SK-N-SH treated with all-trans-retinoic acid at 6 μM for 48 hours (cell line): ENCODE measurements around the gene VIT.

Experiments used
- ATAC-seq: fragments of 200-7000 bp; cut with Tn5 transposase; 3 replicates; pipeline ENCODE4 v1.9.1; 2020; ENCODE audit warnings: mild to moderate bottlenecking, moderate library complexity
- ARNTL ChIP-seq: fragments of 450-650 bp; formaldehyde crosslinking; IDR thresholded peaks from 2 replicates; pipeline ENCODE4 v1.5.0; 2020; ENCODE audit warnings: low read depth, mild to moderate bottlenecking, moderate library complexity, borderline replicate concordance
- BACH2 ChIP-seq: fragments of 250-450 bp; sonication (Bioruptor Pico); IDR thresholded peaks from 2 replicates; pipeline ENCODE4 v1.9.0; 2021; ENCODE audit warnings: mild to moderate bottlenecking, borderline replicate concordance
- CREB5 ChIP-seq: fragments of 250-450 bp; sonication (Bioruptor Pico); IDR thresholded peaks from 2 replicates; pipeline ENCODE4 v1.5.1; 2020; ENCODE audit warnings: low read depth, mild to moderate bottlenecking, moderate library complexity
- CSDC2 ChIP-seq: fragments of 250-450 bp; sonication (Bioruptor Pico); IDR thresholded peaks from 2 replicates; pipeline ENCODE4 v1.5.0; 2020; ENCODE audit warnings: mild to moderate bottlenecking, moderate library complexity
- CSRNP3 ChIP-seq: fragments of 250-450 bp; sonication (Bioruptor Pico); IDR thresholded peaks from 2 replicates; pipeline ENCODE4 v1.5.1; 2021; ENCODE audit warnings: mild to moderate bottlenecking, moderate library complexity
- ESRRG ChIP-seq: fragments of 250-450 bp; sonication (Bioruptor Pico); IDR thresholded peaks from 2 replicates; pipeline ENCODE4 v1.6.1; 2021; ENCODE audit warnings: mild to moderate bottlenecking
- GLIS3 ChIP-seq: fragments of 250-450 bp; sonication (Bioruptor Pico); IDR thresholded peaks from 2 replicates; pipeline ENCODE4 v1.5.0; 2020; ENCODE audit warnings: mild to moderate bottlenecking, moderate library complexity
- ISL1 ChIP-seq: fragments of 250-450 bp; sonication (Bioruptor Pico); IDR thresholded peaks from 2 replicates; pipeline ENCODE4 v2.1.2; 2022; ENCODE audit warnings: mild to moderate bottlenecking, moderate library complexity
- OSR1 ChIP-seq: fragments of 250-450 bp; sonication (Bioruptor Pico); IDR thresholded peaks from 2 replicates; pipeline ENCODE4 v1.8.0; 2022; ENCODE audit warnings: moderate library complexity, mild to moderate bottlenecking, inconsistent platforms
- RARB ChIP-seq: fragments of 250-450 bp; sonication (Bioruptor Pico); IDR thresholded peaks from 2 replicates; pipeline ENCODE4 v1.8.0; 2021; ENCODE audit warnings: mild to moderate bottlenecking, moderate library complexity
- SNAI2 ChIP-seq: fragments of 250-450 bp; sonication (Bioruptor Pico); IDR thresholded peaks from 2 replicates; pipeline ENCODE4 v1.5.0; 2020; ENCODE audit warnings: mild to moderate bottlenecking, moderate library complexity
- TOX ChIP-seq: fragments of 250-450 bp; sonication (Bioruptor Pico); IDR thresholded peaks from 2 replicates; pipeline ENCODE4 v1.8.0; 2021; ENCODE audit warnings: mild to moderate bottlenecking, moderate library complexity, borderline replicate concordance
- TSHZ2 ChIP-seq: fragments of 250-450 bp; sonication (Bioruptor Pico); IDR thresholded peaks from 2 replicates; pipeline ENCODE4 v1.5.0; 2020; ENCODE audit warnings: mild to moderate bottlenecking, moderate library complexity
- ZC3H10 ChIP-seq: fragments of 250-450 bp; sonication (Bioruptor Pico); IDR thresholded peaks from 2 replicates; pipeline ENCODE4 v1.5.1; 2021; ENCODE audit warnings: mild to moderate bottlenecking, moderate library complexity
- ZFP3 ChIP-seq: fragments of 250-450 bp; sonication (Bioruptor Pico); IDR thresholded peaks from 2 replicates; pipeline ENCODE4 v1.5.0; 2020; ENCODE audit warnings: mild to moderate bottlenecking, moderate library complexity
- ZFP30 ChIP-seq: fragments of 450-650 bp; formaldehyde crosslinking; IDR thresholded peaks from 2 replicates; pipeline ENCODE4 v1.5.0; 2022; ENCODE audit warnings: mild to moderate bottlenecking, moderate library complexity
- ZNF565 ChIP-seq: fragments of 450-650 bp; formaldehyde crosslinking; conservative IDR thresholded peaks from 2 replicates; pipeline ENCODE4 v1.5.0; 2020; ENCODE audit warnings: low read depth, mild to moderate bottlenecking, moderate library complexity
- ZNF70 ChIP-seq: fragments of 450-650 bp; formaldehyde crosslinking; IDR thresholded peaks from 2 replicates; pipeline ENCODE4 v1.5.0; 2020; ENCODE audit warnings: mild to moderate bottlenecking, moderate library complexity
- ZNF8 ChIP-seq: fragments of 450-650 bp; formaldehyde crosslinking; IDR thresholded peaks from 2 replicates; pipeline ENCODE4 v1.5.0; 2020; ENCODE audit warnings: mild to moderate bottlenecking, moderate library complexity
- TF ChIP-seq, protein P1 (sequence below): fragments of 250-450 bp; sonication (Bioruptor Pico); IDR thresholded peaks from 2 replicates; pipeline ENCODE4 v1.8.0; 2020; ENCODE audit warnings: mild to moderate bottlenecking, moderate library complexity, borderline replicate concordance
- TF ChIP-seq, protein P2 (sequence below): fragments of 250-450 bp; sonication (Bioruptor Pico); IDR thresholded peaks from 2 replicates; pipeline ENCODE4 v1.8.0; 2021; ENCODE audit warnings: low read depth, mild to moderate bottlenecking, moderate library complexity, borderline replicate concordance

VIT gene

GRCh38 chr2:36704475-36705150 is 8.1 kb downstream of the VIT start:
- no peak for ATAC-seq
- TF ChIP-seq ZNF565 (CRISPR knock-in tag) (no peak), OSR1 (no peak), ESRRG (CRISPR knock-in tag) (no peak), ZNF70 (no peak), CREB5 (CRISPR knock-in tag) (no peak), ZFP3 (CRISPR knock-in tag) (no peak), RARB (CRISPR knock-in tag) (no peak), SNAI2 (no peak), TOX (CRISPR knock-in tag) (no peak), ZFP30 (CRISPR knock-in tag) (no peak), CSDC2 (CRISPR knock-in tag) (no peak), ZC3H10 (CRISPR knock-in tag) (no peak), CSRNP3 (CRISPR knock-in tag) (no peak), ARNTL (CRISPR knock-in tag) (no peak), TSHZ2 (CRISPR knock-in tag) (no peak), GLIS3 (CRISPR knock-in tag) (no peak), ISL1 (no peak), BACH2 (CRISPR knock-in tag) (no peak)
- TF ChIP-seq, protein P1, sequence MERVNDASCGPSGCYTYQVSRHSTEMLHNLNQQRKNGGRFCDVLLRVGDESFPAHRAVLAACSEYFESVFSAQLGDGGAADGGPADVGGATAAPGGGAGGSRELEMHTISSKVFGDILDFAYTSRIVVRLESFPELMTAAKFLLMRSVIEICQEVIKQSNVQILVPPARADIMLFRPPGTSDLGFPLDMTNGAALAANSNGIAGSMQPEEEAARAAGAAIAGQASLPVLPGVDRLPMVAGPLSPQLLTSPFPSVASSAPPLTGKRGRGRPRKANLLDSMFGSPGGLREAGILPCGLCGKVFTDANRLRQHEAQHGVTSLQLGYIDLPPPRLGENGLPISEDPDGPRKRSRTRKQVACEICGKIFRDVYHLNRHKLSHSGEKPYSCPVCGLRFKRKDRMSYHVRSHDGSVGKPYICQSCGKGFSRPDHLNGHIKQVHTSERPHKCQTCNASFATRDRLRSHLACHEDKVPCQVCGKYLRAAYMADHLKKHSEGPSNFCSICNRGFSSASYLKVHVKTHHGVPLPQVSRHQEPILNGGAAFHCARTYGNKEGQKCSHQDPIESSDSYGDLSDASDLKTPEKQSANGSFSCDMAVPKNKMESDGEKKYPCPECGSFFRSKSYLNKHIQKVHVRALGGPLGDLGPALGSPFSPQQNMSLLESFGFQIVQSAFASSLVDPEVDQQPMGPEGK (CRISPR knock-in tag): no peak
- TF ChIP-seq, protein P2, sequence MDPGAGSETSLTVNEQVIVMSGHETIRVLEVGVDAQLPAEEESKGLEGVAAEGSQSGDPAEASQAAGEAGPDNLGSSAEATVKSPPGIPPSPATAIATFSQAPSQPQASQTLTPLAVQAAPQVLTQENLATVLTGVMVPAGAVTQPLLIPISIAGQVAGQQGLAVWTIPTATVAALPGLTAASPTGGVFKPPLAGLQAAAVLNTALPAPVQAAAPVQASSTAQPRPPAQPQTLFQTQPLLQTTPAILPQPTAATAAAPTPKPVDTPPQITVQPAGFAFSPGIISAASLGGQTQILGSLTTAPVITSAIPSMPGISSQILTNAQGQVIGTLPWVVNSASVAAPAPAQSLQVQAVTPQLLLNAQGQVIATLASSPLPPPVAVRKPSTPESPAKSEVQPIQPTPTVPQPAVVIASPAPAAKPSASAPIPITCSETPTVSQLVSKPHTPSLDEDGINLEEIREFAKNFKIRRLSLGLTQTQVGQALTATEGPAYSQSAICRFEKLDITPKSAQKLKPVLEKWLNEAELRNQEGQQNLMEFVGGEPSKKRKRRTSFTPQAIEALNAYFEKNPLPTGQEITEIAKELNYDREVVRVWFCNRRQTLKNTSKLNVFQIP: no peak

DNA sequence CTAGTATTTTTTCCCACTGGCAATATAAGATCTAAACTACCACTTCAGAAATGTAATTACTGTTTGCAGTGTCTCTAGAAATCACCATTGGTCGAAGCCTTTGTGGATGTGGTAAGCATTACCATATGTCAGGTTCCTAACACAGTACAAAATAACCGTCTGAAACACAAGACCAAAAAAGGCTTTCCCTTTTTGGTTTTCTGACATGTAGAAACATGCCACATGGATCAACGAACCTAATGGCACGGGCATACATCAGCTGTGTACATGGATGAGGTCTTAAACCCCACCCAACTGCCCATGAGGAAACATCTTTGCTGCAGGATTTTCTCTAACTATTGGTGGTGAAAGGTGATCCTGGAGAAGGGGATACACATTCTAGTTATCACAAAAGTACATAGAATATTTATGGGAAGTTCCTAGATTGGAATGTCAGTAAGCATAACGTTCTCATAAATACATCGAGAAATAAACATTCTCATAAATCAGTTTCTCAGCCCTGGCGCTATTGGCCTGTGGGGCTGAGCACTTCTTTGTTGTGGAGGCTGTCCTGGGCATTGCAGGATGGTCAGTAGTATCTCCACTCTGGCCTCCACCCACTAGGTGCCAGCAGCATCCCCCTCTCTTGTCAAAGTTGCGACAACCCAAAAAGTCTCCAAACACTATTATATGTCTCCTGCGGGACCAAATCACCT is 9.0 kb downstream of the VIT start:
- ATAC-seq: no peak
- no peak for TF ChIP-seq OSR1
- no peak for TF ChIP-seq ZNF8 (CRISPR knock-in tag)
- no peak for TF ChIP-seq SNAI2
- no peak for TF ChIP-seq ZNF565 (CRISPR knock-in tag)
- no peak for TF ChIP-seq ARNTL (CRISPR knock-in tag)
- TF ChIP-seq, all 23 proteins: peak for 0
